DMS153 treated with DMSO at 0.1 percent for 48 hours (cell line): ENCODE measurements around the gene HES4.

Experiments used
- DNase-seq: peaks from one replicate; lab custom pipeline; 2025; ENCODE audit not compliant: unreplicated experiment; lab: John Stamatoyannopoulos, UW

HES4 gene

DNA sequence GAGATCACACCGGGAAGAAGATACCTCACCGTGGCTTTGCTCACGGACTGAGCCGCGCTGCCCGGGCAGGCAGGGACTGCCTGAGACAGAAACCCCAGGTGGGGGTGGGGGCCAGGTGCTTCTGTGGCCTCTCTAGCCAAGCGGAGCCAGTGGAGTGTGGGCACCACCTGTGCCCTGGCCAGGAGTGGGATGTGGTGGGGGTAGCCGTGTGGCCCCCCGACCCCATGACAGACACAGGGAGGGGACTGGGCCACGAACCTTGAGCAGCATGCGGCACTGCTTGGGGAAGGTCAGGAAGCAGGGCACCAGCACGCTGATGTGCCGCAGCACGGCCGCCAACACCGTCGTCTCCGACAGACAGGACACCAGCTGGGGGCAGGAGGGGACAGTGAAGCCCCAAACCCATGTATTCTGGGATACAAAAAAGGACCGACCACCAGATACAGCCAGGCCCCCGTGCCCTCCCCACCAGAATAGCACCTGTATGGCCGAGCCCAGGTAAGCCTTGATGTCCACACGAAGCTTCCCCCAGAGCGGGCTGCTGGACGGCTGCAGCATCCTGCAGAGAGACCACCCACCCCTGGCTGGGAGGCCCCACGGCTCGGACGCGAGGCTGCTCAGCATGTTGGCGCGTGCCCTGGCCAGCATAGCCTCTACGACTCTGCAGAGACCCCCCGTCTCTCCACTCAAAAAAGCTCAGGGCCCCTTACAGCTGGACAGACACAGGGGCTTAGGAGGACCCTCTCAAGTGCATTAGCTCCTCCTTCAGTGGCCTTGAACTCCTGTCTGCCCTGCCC, 46.2 kb downstream of the HES4 start:
- DNase-seq, result no peak

- no peak for DNase-seq
Observed at GRCh38 chr1:952603-953002, 47.3 kb downstream of the HES4 start.

GRCh38 chr1:952201-952600, 47.7 kb downstream of the HES4 start:
- no peak for DNase-seq

DNA sequence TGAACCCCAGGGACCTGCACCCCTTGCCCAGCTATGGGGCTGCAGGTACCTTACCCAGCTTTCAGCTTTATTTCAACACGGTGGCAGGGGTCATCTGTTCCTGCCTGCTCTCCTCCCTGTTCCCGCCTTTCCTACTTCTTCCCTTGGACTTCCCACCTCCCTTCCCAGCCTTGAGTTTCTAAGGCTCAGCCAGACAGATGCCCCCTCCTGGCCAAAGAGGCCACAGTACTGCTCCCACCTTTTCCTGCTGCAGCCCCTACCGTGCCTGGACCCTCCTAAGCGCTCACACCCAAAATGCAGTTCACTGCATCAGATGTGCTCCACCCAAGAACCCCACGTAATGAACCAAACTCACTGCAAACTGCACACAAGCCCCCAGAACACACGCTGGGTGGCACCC, 48.5 kb downstream of the HES4 start:
- DNase-seq, result no peak

GRCh38 chr1:950881-951280, 49.0 kb downstream of the HES4 start:
- no peak for DNase-seq

GRCh38 chr1:950268-950667, 49.6 kb downstream of the HES4 start:
- DNase-seq, result no peak
